PC-3 (cell line): ENCODE results near the gene TMEM97.

Experiments
- CTCF ChIP-seq: fragments of 300-600 bp; sonication (generic); conservative IDR thresholded peaks from 2 replicates; pipeline ENCODE4 v1.5.1; 2017; ENCODE audit warnings: antibody characterized with exemption, low read depth, mild to moderate bottlenecking, low read length
- EZH2 ChIP-seq: fragments of 300-600 bp; sonication (generic); IDR thresholded peaks from one replicate; pipeline ENCODE4 v1.6.1; 2017; ENCODE audit warnings: antibody characterized with exemption, mild to moderate bottlenecking, low read length; ENCODE audit not compliant: unreplicated experiment

GRCh38 chr17:28340374-28340773, 21.4 kb downstream of the TMEM97 start:
- TF ChIP-seq CTCF (no peak), EZH2 (no peak)
